ENCODE data around the gene CBX3. TPM values are rescaled to one million over a fixed set of nuclear protein-coding genes. Genes with fewer than 3 reads are reported as not detected.
"Not testable (repeated sequence)": the region's sequence is repeated elsewhere in the genome, so short reads cannot be mapped to it uniquely, and the experiment has no call there.

The CBX3 gene
- total RNA-seq, 2 experiments from 2014 or later: 313 to 320 TPM

GRCh38 chr7:26170663-26171062, 30.9 kb upstream of the CBX3 start:
- no peak for ATAC-seq
- ChIA-PET POLR2A (interaction anchor here (1.0 to 2.0 kb wide), 6 partner anchors 9 to 80 kb away, joined by 3 to 8 read pairs (median 4); partner anchors contain the start of gene CBX3), CTCF (interaction anchor here (0.7 to 2.2 kb wide), 5 partner anchors 10 to 278 kb away, joined by 3 to 10 read pairs (median 4); no protein-coding TSS in a partner anchor)
- Mint-ChIP-seq H3K9me3 (no peaks in the 10 kb centered on the region), H3K27me3 (no peaks in the 10 kb centered on the region), H3K36me3 (ENCODE audit: low read depth) (peaks cover 40% of the 10 kb centered on the region), H3K27ac (no peak overlapping the region), H3K4me3 (no peak overlapping the region), H3K4me1 (ENCODE audit: low read depth) (peaks cover 38% of the 10 kb centered on the region)
- intact Hi-C loops (cut with micrococcal nuclease): no loop called here
- no peak for TF ChIP-seq CTCF (IDR thresholded peaks at IDR 0.05)
- DNase-seq: no peak

GRCh38 chr7:26171601-26172000, 29.9 kb upstream of the CBX3 start:
- Mint-ChIP-seq H3K27me3 (no peaks in the 10 kb centered on the region), H3K9me3 (no peaks in the 10 kb centered on the region), H3K27ac (no peak overlapping the region), H3K36me3 (ENCODE audit: low read depth) (peaks cover 38% of the 10 kb centered on the region), H3K4me3 (no peak overlapping the region), H3K4me1 (ENCODE audit: low read depth) (peaks cover 30% of the 10 kb centered on the region)
- POLR2A ChIA-PET: interaction anchor here (0.7 to 1.1 kb wide), 5 partner anchors 9 to 89 kb away, joined by 3 read pairs; no protein-coding TSS in a partner anchor
- intact Hi-C loops (cut with micrococcal nuclease): no loop called here
- no peak for ATAC-seq
- DNase-seq: no peak
- CTCF ChIA-PET: interaction anchor here (1.8 to 2.2 kb wide), 2 partner anchors 9 to 81 kb away, joined by 5 to 10 read pairs; no protein-coding TSS in a partner anchor
- TF ChIP-seq CTCF (IDR thresholded peaks at IDR 0.05): no peak

GRCh38 chr7:26172048-26172447, 29.5 kb upstream of the CBX3 start:
- Mint-ChIP-seq H3K9me3 (no peaks in the 10 kb centered on the region), H3K4me1 (ENCODE audit: low read depth) (peaks cover 25% of the 10 kb centered on the region), H3K36me3 (ENCODE audit: low read depth) (peaks cover 36% of the 10 kb centered on the region), H3K27me3 (no peaks in the 10 kb centered on the region), H3K27ac (no peak overlapping the region), H3K4me3 (no peak overlapping the region)
- ATAC-seq (no peak), DNase-seq (no peak)
- POLR2A ChIA-PET: interaction anchor here (0.8 to 1.1 kb wide), 3 partner anchors 9 to 23 kb away, joined by 3 read pairs; no protein-coding TSS in a partner anchor
- CTCF ChIA-PET: interaction anchor here (1.8 to 2.2 kb wide), 2 partner anchors 8 to 81 kb away, joined by 5 to 10 read pairs; no protein-coding TSS in a partner anchor
- no peak for TF ChIP-seq CTCF (IDR thresholded peaks at IDR 0.05)
- intact Hi-C loops (cut with micrococcal nuclease): no loop called here

GRCh38 chr7:26175903-26176302, 25.6 kb upstream of the CBX3 start:
- H3K9me3 Mint-ChIP-seq; H3K27me3 Mint-ChIP-seq; CTCF ChIA-PET; H3K4me3 Mint-ChIP-seq; H3K27ac Mint-ChIP-seq; intact Hi-C loops (cut with micrococcal nuclease); POLR2A ChIA-PET; DNase-seq; ATAC-seq: not testable (repeated sequence)
- Mint-ChIP-seq H3K36me3 (ENCODE audit: low read depth) (peaks cover 41% of the 10 kb centered on the region), H3K4me1 (ENCODE audit: low read depth) (peaks cover 23% of the 10 kb centered on the region)

GRCh38 chr7:26176696-26177095, 24.8 kb upstream of the CBX3 start:
- Mint-ChIP-seq H3K4me1 (ENCODE audit: low read depth) (peaks cover 28% of the 10 kb centered on the region), H3K36me3 (ENCODE audit: low read depth) (peaks cover 40% of the 10 kb centered on the region)
- DNase-seq; CTCF ChIA-PET; intact Hi-C loops (cut with micrococcal nuclease); H3K27me3 Mint-ChIP-seq; POLR2A ChIA-PET; H3K4me3 Mint-ChIP-seq; ATAC-seq; H3K27ac Mint-ChIP-seq; H3K9me3 Mint-ChIP-seq: not testable (repeated sequence)

- POLR2A ChIA-PET: interaction anchor here (3.9 kb wide), 1 partner anchor 12 kb away, joined by 25 read pairs; no protein-coding TSS in a partner anchor
- peaks cover 37% of the 10 kb centered on the region for H3K36me3 Mint-ChIP-seq (ENCODE audit: low read depth)
- H3K4me1 Mint-ChIP-seq (ENCODE audit: low read depth): peaks cover 31% of the 10 kb centered on the region
- H3K4me3 Mint-ChIP-seq; H3K27me3 Mint-ChIP-seq; DNase-seq; CTCF ChIA-PET; ATAC-seq; intact Hi-C loops (cut with micrococcal nuclease); H3K9me3 Mint-ChIP-seq: not testable (repeated sequence)
- H3K27ac Mint-ChIP-seq: peak overlapping the region; percentile 23
These were observed 24.3 kb upstream of the CBX3 start for GRCh38 chr7:26177269-26177668.
